ENCODE results near the gene PRKCG.

Gene PRKCG

GRCh38 chr19:53909471-53910169 is 27.6 kb downstream of the PRKCG start:
- no peak overlapping the region for H3K27ac ChIP-seq
- TF ChIP-seq, protein P1, sequence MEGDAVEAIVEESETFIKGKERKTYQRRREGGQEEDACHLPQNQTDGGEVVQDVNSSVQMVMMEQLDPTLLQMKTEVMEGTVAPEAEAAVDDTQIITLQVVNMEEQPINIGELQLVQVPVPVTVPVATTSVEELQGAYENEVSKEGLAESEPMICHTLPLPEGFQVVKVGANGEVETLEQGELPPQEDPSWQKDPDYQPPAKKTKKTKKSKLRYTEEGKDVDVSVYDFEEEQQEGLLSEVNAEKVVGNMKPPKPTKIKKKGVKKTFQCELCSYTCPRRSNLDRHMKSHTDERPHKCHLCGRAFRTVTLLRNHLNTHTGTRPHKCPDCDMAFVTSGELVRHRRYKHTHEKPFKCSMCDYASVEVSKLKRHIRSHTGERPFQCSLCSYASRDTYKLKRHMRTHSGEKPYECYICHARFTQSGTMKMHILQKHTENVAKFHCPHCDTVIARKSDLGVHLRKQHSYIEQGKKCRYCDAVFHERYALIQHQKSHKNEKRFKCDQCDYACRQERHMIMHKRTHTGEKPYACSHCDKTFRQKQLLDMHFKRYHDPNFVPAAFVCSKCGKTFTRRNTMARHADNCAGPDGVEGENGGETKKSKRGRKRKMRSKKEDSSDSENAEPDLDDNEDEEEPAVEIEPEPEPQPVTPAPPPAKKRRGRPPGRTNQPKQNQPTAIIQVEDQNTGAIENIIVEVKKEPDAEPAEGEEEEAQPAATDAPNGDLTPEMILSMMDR (conservative IDR thresholded peaks at IDR 0.05), result no peak

GRCh38 chr19:53910170-53910518 is 28.1 kb downstream of the PRKCG start:
- TF ChIP-seq, protein P1 (conservative IDR thresholded peaks at IDR 0.05), result no peak
- H3K27ac ChIP-seq, result no peak overlapping the region

DNA sequence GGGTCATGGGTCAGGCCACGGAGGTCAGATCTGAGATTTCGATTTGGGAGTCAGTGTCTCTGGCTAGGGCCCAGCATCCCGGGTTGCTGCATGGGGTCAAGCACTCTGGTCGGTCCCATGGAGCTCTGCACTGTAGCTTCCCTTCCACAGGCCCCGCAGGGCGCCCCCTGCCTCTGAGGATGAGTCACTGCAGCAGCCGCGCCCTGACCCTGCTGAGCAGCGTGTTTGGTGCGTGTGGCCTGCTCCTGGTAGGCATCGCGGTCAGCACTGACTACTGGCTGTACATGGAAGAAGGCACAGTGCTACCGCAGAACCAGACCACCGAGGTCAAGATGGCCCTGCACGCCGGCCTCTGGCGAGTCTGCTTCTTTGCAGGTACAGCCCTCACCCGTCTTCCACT is 30.7 kb downstream of the PRKCG start:
- TF ChIP-seq, protein P1 (conservative IDR thresholded peaks at IDR 0.05), result no peak; the same call in 1 of the 2 replicates
- H3K27ac ChIP-seq, result no peak overlapping the region

DNA sequence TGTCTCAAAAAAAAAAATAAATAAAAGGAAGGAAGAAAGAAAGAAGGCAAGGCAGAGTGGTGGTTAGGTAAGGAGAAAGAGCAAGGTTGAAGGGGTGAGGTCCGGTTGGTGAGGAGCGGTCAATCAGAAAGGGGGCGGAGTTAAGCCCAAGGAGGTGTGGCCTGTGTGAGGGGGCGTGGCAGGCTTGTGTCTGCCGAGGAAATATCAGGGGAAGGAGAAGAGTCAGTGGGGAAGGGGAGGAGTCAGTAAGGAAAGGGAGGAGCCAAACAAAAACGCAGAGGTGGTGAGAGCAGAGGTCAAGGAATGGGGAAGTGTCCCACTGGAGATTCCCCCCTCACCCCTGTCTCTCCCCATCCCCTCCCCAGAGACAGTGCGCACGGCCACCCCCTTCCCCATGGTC is 33.0 kb downstream of the PRKCG start:
- TF ChIP-seq, protein P1 (conservative IDR thresholded peaks at IDR 0.05), result no peak
- no peak overlapping the region for H3K27ac ChIP-seq

DNA sequence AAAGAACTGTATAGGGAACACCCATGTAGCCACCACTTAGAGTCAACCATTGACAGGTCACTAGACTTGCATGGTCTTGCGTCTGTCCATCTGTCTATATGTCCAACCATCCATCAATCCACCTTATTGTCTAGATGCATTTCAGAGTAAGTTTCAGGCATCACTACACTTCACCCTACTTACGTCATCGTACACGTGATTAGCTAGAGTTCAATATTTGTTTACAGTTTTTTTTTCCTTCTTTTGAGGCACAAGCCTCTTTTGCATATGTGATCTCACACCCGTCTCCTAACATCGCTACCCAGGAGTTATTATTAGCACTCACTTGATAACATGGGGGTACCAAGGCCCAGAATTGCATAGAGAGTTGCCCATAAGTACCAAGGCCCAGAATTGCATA is 34.0 kb downstream of the PRKCG start:
- no peak overlapping the region for H3K27ac ChIP-seq
- TF ChIP-seq, protein P1 (conservative IDR thresholded peaks at IDR 0.05), result no peak

- TF ChIP-seq, protein P1 (conservative IDR thresholded peaks at IDR 0.05), result no peak
- no peak overlapping the region for H3K27ac ChIP-seq
Observed at GRCh38 chr19:53917356-53917755, 35.4 kb downstream of the PRKCG start.

GRCh38 chr19:53927739-53928138 is 45.7 kb downstream of the PRKCG start:
- TF ChIP-seq, protein P1 (conservative IDR thresholded peaks at IDR 0.05), result no peak
- H3K27ac ChIP-seq, result no peak overlapping the region

Measured in VCaP (cell line).